Upper lobe of right lung (tissue), 1 donor: ENCODE measurements around the gene DUSP21. TPM values are rescaled to one million over a fixed set of nuclear protein-coding genes. Genes with fewer than 3 reads are reported as not detected.
A peak's percentile ranks its signal among the peaks of the same experiment; 100 is the strongest.

Source experiments
- ATAC-seq: fragments of 200-7000 bp; cut with Tn5 transposase; one replicate; pipeline ENCODE4 v1.9.1; 2020; ENCODE audit warnings: mild to moderate bottlenecking, moderate library complexity
- DNase-seq: peaks from one replicate; pipeline ENCODE4 v3.0.0-alpha.2; 2020
- H3K27ac ChIP-seq: fragments of 200-600 bp; one replicate; pipeline ENCODE4 v1.8.0; 2022
- H3K27me3 ChIP-seq: fragments of 200-600 bp; one replicate; pipeline ENCODE4 v1.8.0; 2022; ENCODE audit warnings: mild to moderate bottlenecking
- H3K36me3 ChIP-seq: fragments of 200-600 bp; one replicate; pipeline ENCODE4 v1.8.0; 2022
- H3K4me1 ChIP-seq: fragments of 200-600 bp; one replicate; pipeline ENCODE4 v1.8.0; 2022
- H3K4me3 ChIP-seq: fragments of 200-600 bp; one replicate; pipeline ENCODE4 v1.8.0; 2022; ENCODE audit warnings: mild to moderate bottlenecking
- H3K9me3 ChIP-seq: fragments of 200-600 bp; one replicate; pipeline ENCODE4 v1.8.0; 2022
- CTCF ChIP-seq: fragments of 200-600 bp; IDR thresholded peaks from one replicate; pipeline ENCODE4 v1.8.0; 2022; ENCODE audit warnings: antibody characterized with exemption
- intact Hi-C: fragments of 100-400 bp; cut with DNase I; formaldehyde crosslinking; loops from one replicate; pipeline ENCODE4 v1.11.0; 2022
- total RNA-seq: library from RNA; stranded (reverse); fragmentation: NEBNext Ultra II Directional; extraction: Animal tissue kit (Norgen Biotek cat#: 25700); gene quantifications from one replicate; pipeline ENCODE4 v1.2.1, GENCODE V29; 2021
- donor health status: DM: no; HTN: yes; CAD: no; lungs with severe emphysema.

Gene DUSP21
- total RNA-seq, 1 donor from 2014 or later: not detected

DNA sequence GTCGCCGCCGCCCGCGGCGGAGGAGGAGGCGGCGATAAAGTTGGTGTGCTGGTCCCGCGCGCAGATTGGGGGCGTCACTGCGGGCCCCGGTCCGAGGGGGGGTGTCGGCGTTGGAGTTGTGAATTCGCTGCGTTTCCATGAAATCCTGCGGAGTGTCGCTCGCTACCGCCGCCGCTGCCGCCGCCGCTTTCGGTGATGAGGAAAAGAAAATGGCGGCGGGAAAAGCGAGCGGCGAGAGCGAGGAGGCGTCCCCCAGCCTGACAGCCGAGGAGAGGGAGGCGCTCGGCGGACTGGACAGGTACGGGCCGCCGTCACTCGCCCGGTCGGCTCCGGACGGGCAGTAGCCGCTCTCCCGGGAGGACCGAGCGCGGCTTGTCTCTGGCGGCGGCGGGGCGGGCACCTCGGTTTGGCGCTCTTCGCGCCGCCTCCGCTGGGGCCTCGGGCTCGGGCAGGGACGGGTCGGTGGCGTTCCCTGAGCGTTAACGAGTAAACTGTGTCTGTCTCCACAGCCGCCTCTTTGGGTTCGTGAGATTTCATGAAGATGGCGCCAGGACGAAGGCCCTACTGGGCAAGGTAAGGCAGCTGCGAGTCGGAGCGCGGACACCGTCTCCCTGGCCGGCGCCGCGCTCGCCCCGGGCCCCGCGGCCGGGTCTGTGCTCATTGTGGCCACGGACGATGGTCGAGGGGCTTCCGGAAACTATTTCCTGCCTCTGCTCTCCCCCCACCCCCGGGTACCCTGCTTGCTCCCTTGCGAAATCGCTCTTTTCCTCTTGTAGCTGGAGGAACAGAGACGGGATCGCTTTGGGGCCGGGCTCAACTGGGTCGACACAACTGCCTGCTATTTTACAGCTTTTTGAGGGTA, 29.8 kb downstream of the DUSP21 start:
- peaks cover 4% of the 10 kb centered on the region for H3K4me1 ChIP-seq
- H3K4me3 ChIP-seq: peak overlapping the region; percentile 63
- H3K9me3 ChIP-seq: no peaks in the 10 kb centered on the region
- H3K36me3 ChIP-seq: no peaks in the 10 kb centered on the region
- peak; percentile 76 for DNase-seq
- intact Hi-C loops: no loop called here
- peak; percentile 38 for ATAC-seq
- H3K27ac ChIP-seq: peak overlapping the region; percentile 96
- TF ChIP-seq CTCF: no peak
- no peaks in the 10 kb centered on the region for H3K27me3 ChIP-seq

GRCh38 chrX:44874420-44875184, 30.8 kb downstream of the DUSP21 start:
- Histone ChIP-seq H3K27me3 (no peaks in the 10 kb centered on the region), H3K4me1 (peaks cover 4% of the 10 kb centered on the region), H3K4me3 (peak overlapping the region; percentile 63), H3K27ac (peak overlapping the region; percentile 96), H3K9me3 (no peaks in the 10 kb centered on the region), H3K36me3 (no peaks in the 10 kb centered on the region)
- no peak for DNase-seq
- intact Hi-C loops: no loop called here
- ATAC-seq: no peak
- TF ChIP-seq CTCF: no peak

- ATAC-seq: no peak
- H3K36me3 ChIP-seq: no peaks in the 10 kb centered on the region
- no peaks in the 10 kb centered on the region for H3K9me3 ChIP-seq
- DNase-seq: no peak
- H3K27ac ChIP-seq: peak overlapping the region; percentile 96
- H3K4me3 ChIP-seq: peak overlapping the region; percentile 63
- H3K27me3 ChIP-seq: no peaks in the 10 kb centered on the region
- H3K4me1 ChIP-seq: peaks cover 4% of the 10 kb centered on the region
- TF ChIP-seq CTCF: no peak
- intact Hi-C loops: no loop called here
These were observed 31.3 kb downstream of the DUSP21 start for GRCh38 chrX:44875185-44875489.

DNA sequence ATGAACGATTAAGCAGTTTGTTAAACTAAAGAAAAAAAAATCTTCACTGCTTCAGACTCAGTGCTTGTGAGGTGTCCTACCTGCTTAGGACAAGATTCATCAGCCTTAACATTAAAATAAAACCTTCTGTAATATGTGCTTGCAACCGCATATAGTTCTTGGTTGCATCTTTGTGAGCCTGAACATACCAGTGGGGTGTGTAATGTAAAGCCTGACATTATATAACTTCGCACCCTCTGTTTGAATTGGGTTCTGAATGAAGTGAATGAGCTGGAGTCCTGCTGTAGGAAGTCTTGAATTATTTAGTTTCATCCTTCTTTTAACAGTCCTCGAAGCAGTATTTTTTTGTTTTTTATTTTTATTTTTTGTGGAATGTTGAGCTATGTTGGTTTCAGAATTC, 32.3 kb downstream of the DUSP21 start:
- DNase-seq (no peak), ATAC-seq (no peak)
- no peak overlapping the region for H3K27ac ChIP-seq
- intact Hi-C loops: no loop called here
- H3K36me3 ChIP-seq: no peaks in the 10 kb centered on the region
- no peaks in the 10 kb centered on the region for H3K27me3 ChIP-seq
- no peak for TF ChIP-seq CTCF
- H3K9me3 ChIP-seq: no peaks in the 10 kb centered on the region
- H3K4me1 ChIP-seq: peaks cover 4% of the 10 kb centered on the region
- H3K4me3 ChIP-seq: peak overlapping the region; percentile 63

DNA sequence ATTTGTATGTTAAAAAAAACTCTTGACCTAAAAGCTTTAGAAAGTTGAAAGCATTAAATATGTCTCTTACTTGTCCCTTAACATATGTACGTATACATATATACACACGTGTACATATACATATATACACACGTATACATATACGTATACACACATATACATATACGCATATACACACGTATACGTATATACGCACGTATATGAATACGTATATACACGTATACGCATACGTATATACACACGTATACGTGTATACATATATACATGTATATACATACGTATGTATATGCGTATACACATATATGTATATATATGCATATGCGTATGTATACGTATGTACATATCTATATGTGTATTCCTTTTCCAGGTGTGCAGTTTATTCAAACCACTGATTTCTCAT, 32.9 kb downstream of the DUSP21 start:
- intact Hi-C loops: no loop called here
- H3K4me3 ChIP-seq: no peak overlapping the region
- no peak for TF ChIP-seq CTCF
- ATAC-seq (no peak), DNase-seq (no peak)
- no peak overlapping the region for H3K27ac ChIP-seq
- no peaks in the 10 kb centered on the region for H3K27me3 ChIP-seq
- no peaks in the 10 kb centered on the region for H3K9me3 ChIP-seq
- no peaks in the 10 kb centered on the region for H3K36me3 ChIP-seq
- H3K4me1 ChIP-seq: peaks cover 4% of the 10 kb centered on the region
